GM12878 (cell line): ENCODE measurements around the gene UFC1. TPM values are rescaled to one million over a fixed set of nuclear protein-coding genes. Genes with fewer than 3 reads are reported as not detected.

Source experiments
- ATAC-seq: fragments of 200-7000 bp; cut with Tn5 transposase; 3 replicates; pipeline ENCODE4 v1.9.1; 2020; ENCODE audit warnings: mild to moderate bottlenecking, moderate library complexity
- BruUV-seq: library from RNA; stranded (reverse); fragments of 400-500 nt; replicated peaks from 2 replicates; lab custom pipeline; 2021; lab: Mats Ljungman, UMichigan
- CTCF ChIA-PET: fragments of 300-600 bp; sonication (Branson Sonifier 250); formaldehyde crosslinking; extraction: SDS; loops from one replicate; lab custom pipeline; 2021; ENCODE audit warnings: inconsistent platforms; lab: Yijun Ruan, JAX
- POLR2A ChIA-PET: fragments of 350-600 bp; formaldehyde crosslinking; extraction: SDS; loops from one replicate; lab custom pipeline; 2021; ENCODE audit warnings: inconsistent platforms; lab: Charles Lee
- RAD21 ChIA-PET: fragments of 300-600 bp; sonication (Branson Sonifier 250); formaldehyde crosslinking; loops from one replicate; lab custom pipeline; 2023; ENCODE audit warnings: antibody characterized with exemption; ENCODE audit not compliant: unreplicated experiment; lab: Charles Lee
- SMC1A ChIA-PET: fragments of 300-600 bp; sonication (Branson Sonifier 250); formaldehyde crosslinking; loops from one replicate; lab custom pipeline; 2023; ENCODE audit not compliant: unreplicated experiment, uncharacterized antibody; lab: Charles Lee
- DNase-seq: peaks from one replicate; pipeline ENCODE4 v3.0.0-alpha.2; 2011; ENCODE audit warnings: low read depth, low spot score
- FAIRE-seq: peaks from 3 replicates; lab custom pipeline; 2011; peaks lifted over from hg19 to GRCh38; lab: Jason Lieb, UNC
- H2AFZ ChIP-seq: 2 replicates; pipeline ENCODE4 v1.6.0; 2011; ENCODE audit warnings: low read depth, low read length, control low read depth; ENCODE audit not compliant: control insufficient read depth
- H3K27ac ChIP-seq: 2 replicates; pipeline ENCODE4 v1.5.1; 2011; ENCODE audit warnings: control low read depth; ENCODE audit not compliant: control insufficient read depth, insufficient read depth
- H3K27me3 ChIP-seq, 2 experiments: replicated peaks in 1 of 2; 2 replicates each; pipeline versions ENCODE4 v1.6.0 to v1.6.1; 2011; ENCODE audit warnings: low read length in 1 of 2; ENCODE audit not compliant: control insufficient read depth in 2 of 2, insufficient read depth in 2 of 2
- H3K36me3 ChIP-seq, 2 experiments: 2 replicates each; pipeline ENCODE4 v1.5.1; 2011; ENCODE audit warnings: low read length in 1 of 2; ENCODE audit not compliant: control insufficient read depth in 2 of 2, insufficient read depth in 2 of 2
- H3K4me1 ChIP-seq: 2 replicates; pipeline ENCODE4 v1.6.1; 2011; ENCODE audit warnings: mild to moderate bottlenecking, low read length, moderate library complexity, mixed read lengths; ENCODE audit not compliant: control insufficient read depth, insufficient read depth
- H3K4me2 ChIP-seq: 2 replicates; pipeline ENCODE4 v1.6.0; 2011; ENCODE audit warnings: control low read depth; ENCODE audit not compliant: control insufficient read depth, insufficient read depth
- H3K4me3 ChIP-seq: fragments of 200-600 bp; sonication (generic); 2 replicates; pipeline ENCODE4 v1.5.1; 2016
- H3K79me2 ChIP-seq: 2 replicates; pipeline ENCODE4 v1.6.0; 2011; ENCODE audit warnings: low read length; ENCODE audit not compliant: control insufficient read depth, insufficient read depth
- H3K9ac ChIP-seq: 2 replicates; pipeline ENCODE4 v1.8.0; 2011; ENCODE audit warnings: low read length, control low read depth, mixed read lengths; ENCODE audit not compliant: control insufficient read depth, insufficient read depth
- H3K9me3 ChIP-seq: replicated peaks from 3 replicates; pipeline ENCODE4 v1.5.1; 2011; ENCODE audit warnings: mild to moderate bottlenecking, low read length; ENCODE audit not compliant: control insufficient read depth, insufficient read depth
- H4K20me1 ChIP-seq: 2 replicates; pipeline ENCODE4 v1.6.0; 2011; ENCODE audit not compliant: control insufficient read depth, insufficient read depth
- CHD2 ChIP-seq: IDR thresholded peaks from 2 replicates; pipeline ENCODE4 v1.6.1; 2011; ENCODE audit warnings: low read depth, low read length, improper control_type of control experiment, borderline replicate concordance
- HDAC2 ChIP-seq: fragments of 200-600 bp; sonication (generic); IDR thresholded peaks from 2 replicates; pipeline ENCODE4 v1.6.1; 2017
- JUND ChIP-seq: IDR thresholded peaks from 2 replicates; pipeline ENCODE4 v1.6.1; 2012; ENCODE audit warnings: low read depth, mild to moderate bottlenecking, low read length, improper control_type of control experiment, moderate library complexity
- RUNX3 ChIP-seq: IDR thresholded peaks from 2 replicates; pipeline ENCODE4 v1.6.1; 2012; ENCODE audit warnings: low read length, inconsistent platforms
- SREBF1 ChIP-seq: IDR thresholded peaks from 2 replicates; pipeline ENCODE4 v1.6.1; 2012; ENCODE audit warnings: mild to moderate bottlenecking, low read length
- SREBF2 ChIP-seq: IDR thresholded peaks from 2 replicates; pipeline ENCODE4 v1.6.1; 2012; ENCODE audit warnings: mild to moderate bottlenecking, low read length
- ZNF217 ChIP-seq: fragments of 450-650 bp; IDR thresholded peaks from 2 replicates; pipeline ENCODE4 v1.6.1; 2017; ENCODE audit warnings: antibody characterized with exemption, mild to moderate bottlenecking
- ZNF274 ChIP-seq: IDR thresholded peaks from one replicate; pipeline ENCODE4 v1.8.0; 2011; ENCODE audit not compliant: insufficient read length, insufficient read depth
- ZNF592 ChIP-seq: fragments of 450-650 bp; IDR thresholded peaks from 2 replicates; pipeline ENCODE4 v1.6.1; 2017; ENCODE audit warnings: mild to moderate bottlenecking, moderate library complexity
- WGBS: methylation state at CpG from one replicate; pipeline ENCODE4 v1.1.6; 2016; ENCODE audit warnings: low lambda C conversion rate; ENCODE audit not compliant: insufficient replicate concordance, insufficient coverage; ENCODE audit errors: missing lambda C conversion rate; 5-methylcytosine and 5-hydroxymethylcytosine counted together
- in situ Hi-C: fragments of 300-500 bp; cut with MboI; formaldehyde crosslinking; loops from 9 replicates; pipeline ENCODE4 v1.14.3; 2018; ENCODE audit warnings: mixed read lengths
- intact Hi-C: fragments of 100-400 bp; cut with micrococcal nuclease; formaldehyde crosslinking; loops from one replicate; pipeline ENCODE4 v1.14.2; 2022; ENCODE audit not compliant: unreplicated experiment
- polyA plus RNA-seq, 11 experiments: library from polyadenylated mRNA; depleted of rRNA in 4 of 11; unstranded in 6 of 11; stranded (reverse) in 5 of 11; fragments of >200 nt; fragmentation: Nextera tagmentation in 4 of 11; fragmentation: Illumina TruSeq in 1 of 11; extraction: Ambion mirVana in 4 of 11; extraction: Trizol in 1 of 11; gene quantifications; 1 replicate in 1 of 11; 2 replicates in 10 of 11; pipeline versions ENCODE4 v1.2.1 to v1.2.3, GENCODE V29; 2011 to 2016; ENCODE audit warnings: inconsistent platforms in 2 of 11, missing spikeins in 2 of 11, low read depth in 1 of 11
- total RNA-seq, 4 experiments: library from RNA; depleted of rRNA in 3 of 4; stranded (reverse); fragments of >200 nt in 3 of 4; fragmentation: Illumina TruSeq in 1 of 4; extraction: Trizol in 1 of 4; gene quantifications; 2 replicates each; pipeline versions ENCODE4 v1.2.1 to v1.2.3, GENCODE V29; 2013 to 2021
- TF ChIP-seq, protein P1 (sequence below): fragments of 450-650 bp; IDR thresholded peaks from 2 replicates; pipeline ENCODE4 v1.6.1; 2017; ENCODE audit warnings: mild to moderate bottlenecking

Gene UFC1
- total and polyA plus RNA-seq, 10 of the 15 experiments (the other 5 are each of a cell fraction or from before 2014, with no cell fraction given): 95.9 to 239 (median 151) TPM

GRCh38 chr1:161198897-161199431, 45.2 kb downstream of the UFC1 start, which contains the start of gene ADAMTS4:
Gene ADAMTS4 (minus strand): TSS chr1:161199054. CDS start chr1:161198627, 427 bp downstream.
- ATAC-seq (no peak), DNase-seq (no peak), FAIRE-seq (no peak)
- intact Hi-C loops (no loop called here), in situ Hi-C loops (loop anchor here (10.0 kb wide), 1 partner anchor 546 kb away; the partner anchor contains the start of gene DUSP12)
- no TSS peak for BruUV-seq
- H2AFZ ChIP-seq: no peak within 1 kb of the TSS
- H4K20me1 ChIP-seq: no peaks in the 10 kb centered on the region
- peaks cover 20% of the 10 kb centered on the region for H3K79me2 ChIP-seq
- no peaks in the 10 kb centered on the region for H3K36me3 ChIP-seq
- H3K27me3 ChIP-seq: no peaks in the 10 kb centered on the region
- ChIA-PET RAD21 (interaction anchor here (1.4 to 1.6 kb wide), 2 partner anchors 18 to 26 kb away, joined by 5 read pairs; partner anchors contain the start of gene TOMM40L), SMC1A (no interaction called here), CTCF (interaction anchor here (0.6 to 1.2 kb wide), 5 partner anchors 9 to 367 kb away, joined by 3 read pairs; partner anchors contain the start of gene TOMM40L), POLR2A (no interaction called here)
- TF ChIP-seq JUND (no peak), SREBF2 (no peak), ZNF217 (no peak), ZNF592 (no peak), SREBF1 (no peak), RUNX3 (no peak), HDAC2 (no peak), ZNF274 (no peak), CHD2 (no peak)
- TF ChIP-seq, protein P1, sequence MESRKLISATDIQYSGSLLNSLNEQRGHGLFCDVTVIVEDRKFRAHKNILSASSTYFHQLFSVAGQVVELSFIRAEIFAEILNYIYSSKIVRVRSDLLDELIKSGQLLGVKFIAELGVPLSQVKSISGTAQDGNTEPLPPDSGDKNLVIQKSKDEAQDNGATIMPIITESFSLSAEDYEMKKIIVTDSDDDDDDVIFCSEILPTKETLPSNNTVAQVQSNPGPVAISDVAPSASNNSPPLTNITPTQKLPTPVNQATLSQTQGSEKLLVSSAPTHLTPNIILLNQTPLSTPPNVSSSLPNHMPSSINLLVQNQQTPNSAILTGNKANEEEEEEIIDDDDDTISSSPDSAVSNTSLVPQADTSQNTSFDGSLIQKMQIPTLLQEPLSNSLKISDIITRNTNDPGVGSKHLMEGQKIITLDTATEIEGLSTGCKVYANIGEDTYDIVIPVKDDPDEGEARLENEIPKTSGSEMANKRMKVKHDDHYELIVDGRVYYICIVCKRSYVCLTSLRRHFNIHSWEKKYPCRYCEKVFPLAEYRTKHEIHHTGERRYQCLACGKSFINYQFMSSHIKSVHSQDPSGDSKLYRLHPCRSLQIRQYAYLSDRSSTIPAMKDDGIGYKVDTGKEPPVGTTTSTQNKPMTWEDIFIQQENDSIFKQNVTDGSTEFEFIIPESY: no peak
- no peak within 1 kb of the TSS for H3K4me3 ChIP-seq
- no peaks in the 10 kb centered on the region for H3K9me3 ChIP-seq
- H3K4me2 ChIP-seq: no peak within 1 kb of the TSS
- H3K4me1 ChIP-seq: peaks cover 36% of the 10 kb centered on the region
- H3K27ac ChIP-seq: no peak within 1 kb of the TSS
- 71% methylated on average over 11 of the region's 11 CpGs for WGBS
- no peak within 1 kb of the TSS for H3K9ac ChIP-seq
